HUDEP-2 (cell line): ENCODE measurements around the gene PCMT1.
A peak's percentile ranks its signal among the peaks of the same experiment; 100 is the strongest.
"Not testable (repeated sequence)": the region's sequence is repeated elsewhere in the genome, so short reads cannot be mapped to it uniquely, and the experiment has no call there.

Source experiments
- DNase-seq, 76 experiments: peaks; one replicate each; lab custom pipeline; 2025; ENCODE audit not compliant: unreplicated experiment in 76 of 76; lab: John Stamatoyannopoulos, UW

The PCMT1 gene

GRCh38 chr6:149809798-149810197 is 60.3 kb downstream of the PCMT1 start:
- DNase-seq: no peak

- no peak for DNase-seq
These were observed 63.8 kb downstream of the PCMT1 start for GRCh38 chr6:149813351-149813750.

- no peak for DNase-seq
These were observed 66.2 kb downstream of the PCMT1 start for GRCh38 chr6:149815788-149816187.

GRCh38 chr6:149820506-149820905 is 71.0 kb downstream of the PCMT1 start:
- no peak for DNase-seq

- peak in 32 of 76 experiments; percentile 10 to 65 (median 26) for DNase-seq
These were observed 72.0 kb downstream of the PCMT1 start for GRCh38 chr6:149821492-149821891.

GRCh38 chr6:149823013-149823412 is 73.5 kb downstream of the PCMT1 start:
- DNase-seq: peak in 1 of 76 experiments; percentile 14

- no peak for DNase-seq
These were observed 75.8 kb downstream of the PCMT1 start for GRCh38 chr6:149825292-149825691.

GRCh38 chr6:149830731-149831307 is 81.3 kb downstream of the PCMT1 start:
- no peak for DNase-seq

GRCh38 chr6:149831308-149831820 is 81.8 kb downstream of the PCMT1 start:
- no peak for DNase-seq

- no peak for DNase-seq
These were observed 84.1 kb downstream of the PCMT1 start for GRCh38 chr6:149833651-149834050.

GRCh38 chr6:149834513-149835481 is 85.3 kb downstream of the PCMT1 start:
- peak in 55 of 76 experiments; percentile 16 to 80 (median 51) for DNase-seq

- peak in 44 of 76 experiments; percentile 13 to 59 (median 38) for DNase-seq
These were observed 91.0 kb downstream of the PCMT1 start for GRCh38 chr6:149840345-149841075.

GRCh38 chr6:149842331-149842730 is 92.8 kb downstream of the PCMT1 start:
- no peak for DNase-seq

- no peak for DNase-seq
These were observed 93.6 kb downstream of the PCMT1 start for GRCh38 chr6:149843051-149843633.

GRCh38 chr6:149844036-149844435 is 94.5 kb downstream of the PCMT1 start:
- not testable (repeated sequence) for DNase-seq

- DNase-seq: no peak
These were observed 94.9 kb downstream of the PCMT1 start for GRCh38 chr6:149844480-149844879.

- no peak for DNase-seq
These were observed 96.0 kb downstream of the PCMT1 start for GRCh38 chr6:149845549-149845948.

- peak in 6 of 76 experiments; percentile 14 to 47 (median 27) for DNase-seq
These were observed 96.8 kb downstream of the PCMT1 start for GRCh38 chr6:149846321-149846720.

- no peak for DNase-seq
These were observed 98.4 kb downstream of the PCMT1 start for GRCh38 chr6:149847939-149848267.

- not testable (repeated sequence) for DNase-seq
These were observed 98.8 kb downstream of the PCMT1 start for GRCh38 chr6:149848343-149848742.
